ENCODE results near the gene HIF1A.
"Not testable (repeated sequence)": the region's sequence is repeated elsewhere in the genome, so short reads cannot be mapped to it uniquely, and the experiment has no call there.

HIF1A gene

GRCh38 chr14:61675291-61675690, 20.0 kb upstream of the HIF1A start:
- no peak for DNase-seq

GRCh38 chr14:61677479-61677878, 17.8 kb upstream of the HIF1A start:
- no peak for DNase-seq

- no peak for DNase-seq
Measured at GRCh38 chr14:61678975-61679374, 16.3 kb upstream of the HIF1A start.

GRCh38 chr14:61681413-61681812, 13.9 kb upstream of the HIF1A start:
- DNase-seq, result no peak

- no peak for DNase-seq
Measured at GRCh38 chr14:61683108-61683507, 12.2 kb upstream of the HIF1A start.

- no peak for DNase-seq
Measured at GRCh38 chr14:61690039-61690438, 5.3 kb upstream of the HIF1A start.

GRCh38 chr14:61690982-61691381, 4.3 kb upstream of the HIF1A start:
- no peak for DNase-seq

- no peak for DNase-seq
Measured at GRCh38 chr14:61691495-61691894, 3.8 kb upstream of the HIF1A start.

- DNase-seq, result no peak
Measured at GRCh38 chr14:61694039-61694438, 1.3 kb upstream of the HIF1A start.

- peak; percentile 32 for DNase-seq
Measured at GRCh38 chr14:61695695-61696527, 598 bp downstream of the HIF1A start.

GRCh38 chr14:61696753-61697318, 1.5 kb downstream of the HIF1A start:
- DNase-seq, result no peak

- no peak for DNase-seq
Measured at GRCh38 chr14:61698206-61698980, 3.1 kb downstream of the HIF1A start.

- no peak for DNase-seq
Measured at GRCh38 chr14:61699027-61699426, 3.7 kb downstream of the HIF1A start.

GRCh38 chr14:61700104-61700886, 5.0 kb downstream of the HIF1A start:
- no peak for DNase-seq

GRCh38 chr14:61701946-61702345, 6.6 kb downstream of the HIF1A start:
- no peak for DNase-seq

- no peak for DNase-seq
Measured at GRCh38 chr14:61703342-61704129, 8.2 kb downstream of the HIF1A start.

- DNase-seq, result no peak
Measured at GRCh38 chr14:61704554-61704953, 9.2 kb downstream of the HIF1A start.

- no peak for DNase-seq
Measured at GRCh38 chr14:61705017-61705416, 9.7 kb downstream of the HIF1A start.

GRCh38 chr14:61706096-61706690, 10.9 kb downstream of the HIF1A start:
- no peak for DNase-seq

GRCh38 chr14:61707774-61708173, 12.5 kb downstream of the HIF1A start:
- DNase-seq, result not testable (repeated sequence)

- DNase-seq, result not testable (repeated sequence)
Measured at GRCh38 chr14:61708693-61709092, 13.4 kb downstream of the HIF1A start.
